WERI-Rb-1 (cell line): ENCODE results near the gene MRPS2.
"Not testable (repeated sequence)": the region's sequence is repeated elsewhere in the genome, so short reads cannot be mapped to it uniquely, and the experiment has no call there.

Experiments
- DNase-seq: peaks from one replicate; pipeline ENCODE4 v3.0.0-alpha.2; 2020
- H3K27ac ChIP-seq: fragments of 250-450 bp; sonication (Bioruptor Pico); 2 replicates; pipeline ENCODE4 v1.5.1; 2020; ENCODE audit warnings: mild to moderate bottlenecking, moderate library complexity
- H3K27me3 ChIP-seq: fragments of 250-450 bp; sonication (Bioruptor Pico); 2 replicates; pipeline ENCODE4 v1.5.1; 2021; ENCODE audit warnings: mild to moderate bottlenecking, low read depth, moderate library complexity; ENCODE audit not compliant: insufficient read depth, severe bottlenecking
- H3K36me3 ChIP-seq: fragments of 250-450 bp; sonication (Bioruptor Pico); 2 replicates; pipeline ENCODE4 v1.5.1; 2020; ENCODE audit warnings: mild to moderate bottlenecking, moderate library complexity
- H3K4me3 ChIP-seq: 2 replicates; pipeline ENCODE4 v1.5.1; 2011; ENCODE audit warnings: low read depth, mild to moderate bottlenecking, control low read depth, low read length
- H3K9me3 ChIP-seq: fragments of 250-450 bp; sonication (Bioruptor Pico); 2 replicates; pipeline ENCODE4 v1.5.1; 2021; ENCODE audit warnings: mild to moderate bottlenecking, moderate library complexity; ENCODE audit not compliant: severe bottlenecking
- TF ChIP-seq, protein P1 (sequence below): IDR thresholded peaks from 2 replicates; pipeline ENCODE4 v1.5.1; 2011; ENCODE audit warnings: low read depth, mild to moderate bottlenecking, control low read depth, inconsistent platforms, low read length

Gene MRPS2

DNA sequence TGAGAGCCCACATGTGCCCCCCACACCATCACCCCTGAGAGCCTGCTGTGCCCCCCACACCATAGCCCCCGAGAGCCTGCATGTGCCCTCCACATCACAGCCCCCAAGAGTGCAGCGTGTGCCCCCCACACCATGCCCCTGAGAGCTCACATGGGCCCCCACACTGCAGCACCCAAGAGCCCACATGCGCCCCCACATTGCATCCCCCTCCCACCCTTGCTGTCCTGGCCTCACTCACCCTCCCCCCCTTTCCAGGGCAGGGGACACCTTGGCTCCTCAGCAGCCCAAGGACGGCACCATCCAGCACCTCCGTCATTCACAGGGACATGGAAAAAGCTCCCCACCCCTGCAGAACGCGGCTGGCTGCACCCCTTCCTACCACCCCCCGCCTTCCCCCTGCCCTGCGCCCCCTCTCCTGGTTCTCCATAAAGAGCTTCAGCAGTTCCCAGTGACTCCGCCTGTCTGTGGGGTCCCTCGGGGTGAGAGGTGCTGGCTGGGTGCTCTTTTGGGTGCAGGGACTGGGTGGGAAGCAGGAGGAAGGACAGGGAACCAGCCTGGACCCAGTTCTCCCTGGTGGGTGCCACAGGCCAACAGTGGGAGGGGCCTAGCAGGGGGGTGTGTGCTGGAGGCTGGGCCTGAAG lies 25.7 kb downstream of the MRPS2 start:
- no peak for DNase-seq
- TF ChIP-seq, protein P1, sequence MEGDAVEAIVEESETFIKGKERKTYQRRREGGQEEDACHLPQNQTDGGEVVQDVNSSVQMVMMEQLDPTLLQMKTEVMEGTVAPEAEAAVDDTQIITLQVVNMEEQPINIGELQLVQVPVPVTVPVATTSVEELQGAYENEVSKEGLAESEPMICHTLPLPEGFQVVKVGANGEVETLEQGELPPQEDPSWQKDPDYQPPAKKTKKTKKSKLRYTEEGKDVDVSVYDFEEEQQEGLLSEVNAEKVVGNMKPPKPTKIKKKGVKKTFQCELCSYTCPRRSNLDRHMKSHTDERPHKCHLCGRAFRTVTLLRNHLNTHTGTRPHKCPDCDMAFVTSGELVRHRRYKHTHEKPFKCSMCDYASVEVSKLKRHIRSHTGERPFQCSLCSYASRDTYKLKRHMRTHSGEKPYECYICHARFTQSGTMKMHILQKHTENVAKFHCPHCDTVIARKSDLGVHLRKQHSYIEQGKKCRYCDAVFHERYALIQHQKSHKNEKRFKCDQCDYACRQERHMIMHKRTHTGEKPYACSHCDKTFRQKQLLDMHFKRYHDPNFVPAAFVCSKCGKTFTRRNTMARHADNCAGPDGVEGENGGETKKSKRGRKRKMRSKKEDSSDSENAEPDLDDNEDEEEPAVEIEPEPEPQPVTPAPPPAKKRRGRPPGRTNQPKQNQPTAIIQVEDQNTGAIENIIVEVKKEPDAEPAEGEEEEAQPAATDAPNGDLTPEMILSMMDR, result no peak
- Histone ChIP-seq H3K9me3 (no peaks in the 10 kb centered on the region), H3K27me3 (no peaks in the 10 kb centered on the region), H3K36me3 (no peaks in the 10 kb centered on the region), H3K27ac (no peak overlapping the region), H3K4me3 (no peak overlapping the region)

DNA sequence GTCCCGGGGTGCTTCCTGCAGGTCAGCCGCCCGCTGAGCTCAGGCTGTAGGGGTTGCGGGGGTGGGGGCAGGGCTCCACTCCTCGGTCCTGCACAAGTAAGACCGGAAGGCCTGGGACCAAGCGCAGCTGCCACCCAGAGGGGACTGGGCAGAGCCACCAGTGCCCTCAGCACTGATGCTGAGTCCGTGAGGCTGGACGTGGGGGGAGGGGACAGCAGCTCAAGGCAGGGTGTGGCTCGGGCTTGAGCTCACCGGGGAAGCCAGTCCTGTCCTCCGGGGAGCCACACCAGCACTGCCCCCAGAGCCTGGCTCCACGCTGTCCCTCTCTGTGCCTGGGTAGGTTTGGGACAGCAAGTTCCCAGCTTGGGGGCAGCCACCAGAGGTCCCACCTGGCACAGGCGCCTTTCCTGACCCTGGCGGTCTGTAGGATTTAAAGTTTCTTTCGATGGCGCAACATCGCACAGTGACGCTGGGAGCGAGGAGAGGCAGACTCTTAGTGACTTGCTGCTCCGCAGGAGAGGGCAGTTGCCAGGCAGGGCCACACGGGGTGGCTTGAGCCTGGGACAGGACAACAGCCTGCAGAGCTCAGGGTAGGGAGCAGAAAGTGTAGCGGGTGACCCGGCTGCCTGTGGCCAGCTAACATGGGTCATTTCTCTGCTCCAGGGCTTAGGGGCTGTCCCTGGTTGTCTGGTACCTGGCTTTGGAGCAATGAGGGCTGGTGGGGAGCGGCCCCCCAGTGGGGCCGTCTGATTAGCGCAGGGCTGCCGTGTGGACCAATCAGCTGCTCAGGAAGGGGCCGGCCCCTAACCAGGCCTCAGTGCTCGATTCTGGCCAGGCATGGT lies 26.5 kb downstream of the MRPS2 start:
- no peak overlapping the region for H3K4me3 ChIP-seq
- no peak overlapping the region for H3K27ac ChIP-seq
- TF ChIP-seq, protein P1, result no peak
- no peaks in the 10 kb centered on the region for H3K36me3 ChIP-seq
- no peak for DNase-seq
- no peaks in the 10 kb centered on the region for H3K27me3 ChIP-seq
- no peaks in the 10 kb centered on the region for H3K9me3 ChIP-seq

DNA sequence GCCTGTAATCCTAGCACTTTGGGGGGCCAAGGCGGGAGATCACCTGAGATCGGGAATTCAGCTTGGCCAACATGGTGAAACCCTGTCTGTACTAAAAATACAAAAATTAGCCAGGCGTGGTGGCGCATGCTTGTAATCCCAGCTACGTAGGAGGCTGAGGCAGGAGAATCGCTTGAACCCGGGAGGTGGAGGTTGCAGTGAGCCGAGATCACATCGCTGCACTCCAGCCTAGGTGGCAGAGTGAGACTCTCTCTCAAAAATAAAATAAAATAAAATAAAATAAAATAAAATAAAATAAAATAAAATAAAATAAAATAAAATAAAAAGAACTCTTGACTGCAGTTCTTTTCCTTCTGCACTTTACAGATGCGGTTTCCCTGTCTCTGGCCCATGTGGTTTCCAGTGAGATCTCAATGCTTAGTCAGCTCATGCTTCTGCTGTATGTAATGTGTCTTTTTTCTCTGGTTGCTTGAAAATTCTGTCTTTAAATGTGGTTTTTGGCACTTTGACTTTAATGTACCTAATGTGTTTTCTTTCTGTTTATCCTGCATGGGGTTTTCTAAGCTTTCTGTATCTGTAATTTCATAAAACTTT lies 28.5 kb downstream of the MRPS2 start:
- not testable (repeated sequence) for H3K9me3 ChIP-seq, H3K27me3 ChIP-seq, DNase-seq, H3K36me3 ChIP-seq, H3K27ac ChIP-seq, H3K4me3 ChIP-seq

DNA sequence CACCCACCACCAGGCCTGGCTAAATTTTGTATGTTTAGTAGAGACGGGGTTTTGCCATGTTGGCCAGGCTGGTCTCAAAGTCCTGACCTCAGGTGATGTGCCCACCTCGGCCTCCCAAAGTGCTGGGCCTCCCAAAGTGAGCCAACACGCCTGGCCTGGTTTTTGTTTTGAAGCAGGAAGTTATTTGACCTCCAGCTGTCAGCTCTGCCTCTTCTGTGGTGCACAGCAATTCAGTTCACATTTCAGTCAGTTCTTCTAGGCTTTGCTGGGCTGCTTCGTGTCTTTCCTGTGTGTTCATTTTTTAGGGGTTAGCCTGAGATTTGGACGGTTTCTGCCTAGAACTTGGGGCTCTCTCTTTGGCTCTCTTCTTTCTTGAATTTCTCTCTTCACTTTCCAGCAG lies 29.7 kb downstream of the MRPS2 start:
- Histone ChIP-seq H3K4me3 (no peak overlapping the region), H3K36me3 (no peaks in the 10 kb centered on the region), H3K9me3 (no peaks in the 10 kb centered on the region), H3K27me3 (no peaks in the 10 kb centered on the region), H3K27ac (no peak overlapping the region)
- TF ChIP-seq, protein P1, result no peak
- no peak for DNase-seq

DNA sequence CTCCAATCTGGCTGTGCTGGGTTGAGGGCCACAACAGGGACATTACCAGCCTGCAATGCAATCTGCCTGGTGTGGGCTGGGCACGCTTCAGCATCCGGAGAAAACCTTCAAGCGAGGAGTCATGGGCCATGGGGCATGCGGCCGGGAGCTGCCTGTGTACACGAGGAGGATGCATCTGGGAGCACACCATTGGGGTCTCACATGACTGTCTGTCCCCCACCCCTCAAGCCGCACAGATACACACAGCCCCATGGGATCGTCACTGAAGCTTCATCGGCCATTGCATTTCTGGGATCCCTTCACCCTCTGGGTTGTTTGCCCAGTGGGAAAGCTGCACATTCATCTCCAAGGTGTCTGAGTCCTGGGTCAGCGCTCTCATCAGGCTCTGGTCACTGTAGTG lies 30.6 kb downstream of the MRPS2 start:
- H3K27me3 ChIP-seq, result no peaks in the 10 kb centered on the region
- H3K4me3 ChIP-seq, result no peak overlapping the region
- TF ChIP-seq, protein P1, result no peak
- no peak overlapping the region for H3K27ac ChIP-seq
- H3K36me3 ChIP-seq, result no peaks in the 10 kb centered on the region
- no peaks in the 10 kb centered on the region for H3K9me3 ChIP-seq
- DNase-seq, result no peak

DNA sequence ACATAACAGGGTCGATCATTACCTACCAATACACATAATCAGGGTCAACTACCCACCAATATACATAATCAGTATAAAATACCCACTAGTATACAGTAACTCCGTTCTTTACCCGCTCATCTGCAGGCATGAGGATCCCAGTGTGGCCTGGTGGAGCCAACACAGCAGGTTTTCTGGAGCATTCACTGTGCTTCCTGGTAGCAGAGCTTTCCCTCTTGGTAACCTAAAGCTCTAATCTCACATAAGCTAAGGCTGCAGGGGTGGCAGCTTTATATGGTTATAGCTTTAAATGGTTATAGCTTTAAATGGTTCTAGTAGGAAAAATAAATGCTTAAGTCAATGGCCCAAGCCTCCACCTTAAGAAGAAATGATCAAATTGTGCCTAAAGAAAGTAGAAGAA lies 32.6 kb downstream of the MRPS2 start:
- H3K9me3 ChIP-seq, result no peaks in the 10 kb centered on the region
- H3K4me3 ChIP-seq, result no peak overlapping the region
- TF ChIP-seq, protein P1, result no peak
- no peak overlapping the region for H3K27ac ChIP-seq
- DNase-seq, result no peak
- no peaks in the 10 kb centered on the region for H3K36me3 ChIP-seq
- no peaks in the 10 kb centered on the region for H3K27me3 ChIP-seq
